Stimulated activated CD4-positive, alpha-beta T cell treated with anti-CD3 and anti-CD28 coated beads, Interleukin-2, amount 100 ng/mL, for 24 hours (primary cell): ENCODE results near the gene PCDHA12.
"Not testable (repeated sequence)": the region's sequence is repeated elsewhere in the genome, so short reads cannot be mapped to it uniquely, and the experiment has no call there.

Source experiments
- DNase-seq, 2 donors: peaks; one replicate each; pipeline ENCODE4 v3.0.0-alpha.2; 2020

PCDHA12 gene, protein sequence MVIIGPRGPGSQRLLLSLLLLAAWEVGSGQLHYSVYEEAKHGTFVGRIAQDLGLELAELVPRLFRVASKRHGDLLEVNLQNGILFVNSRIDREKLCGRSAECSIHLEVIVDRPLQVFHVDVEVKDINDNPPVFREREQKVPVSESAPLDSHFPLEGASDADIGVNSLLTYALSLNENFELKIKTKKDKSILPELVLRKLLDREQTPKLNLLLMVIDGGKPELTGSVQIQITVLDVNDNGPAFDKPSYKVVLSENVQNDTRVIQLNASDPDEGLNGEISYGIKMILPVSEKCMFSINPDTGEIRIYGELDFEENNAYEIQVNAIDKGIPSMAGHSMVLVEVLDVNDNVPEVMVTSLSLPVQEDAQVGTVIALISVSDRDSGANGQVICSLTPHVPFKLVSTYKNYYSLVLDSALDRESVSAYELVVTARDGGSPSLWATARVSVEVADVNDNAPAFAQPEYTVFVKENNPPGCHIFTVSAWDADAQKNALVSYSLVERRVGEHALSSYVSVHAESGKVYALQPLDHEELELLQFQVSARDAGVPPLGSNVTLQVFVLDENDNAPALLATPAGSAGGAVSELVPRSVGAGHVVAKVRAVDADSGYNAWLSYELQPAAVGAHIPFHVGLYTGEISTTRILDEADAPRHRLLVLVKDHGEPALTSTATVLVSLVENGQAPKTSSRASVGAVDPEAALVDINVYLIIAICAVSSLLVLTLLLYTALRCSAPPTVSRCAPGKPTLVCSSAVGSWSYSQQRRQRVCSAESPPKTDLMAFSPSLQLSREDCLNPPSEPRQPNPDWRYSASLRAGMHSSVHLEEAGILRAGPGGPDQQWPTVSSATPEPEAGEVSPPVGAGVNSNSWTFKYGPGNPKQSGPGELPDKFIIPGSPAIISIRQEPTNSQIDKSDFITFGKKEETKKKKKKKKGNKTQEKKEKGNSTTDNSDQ

DNA sequence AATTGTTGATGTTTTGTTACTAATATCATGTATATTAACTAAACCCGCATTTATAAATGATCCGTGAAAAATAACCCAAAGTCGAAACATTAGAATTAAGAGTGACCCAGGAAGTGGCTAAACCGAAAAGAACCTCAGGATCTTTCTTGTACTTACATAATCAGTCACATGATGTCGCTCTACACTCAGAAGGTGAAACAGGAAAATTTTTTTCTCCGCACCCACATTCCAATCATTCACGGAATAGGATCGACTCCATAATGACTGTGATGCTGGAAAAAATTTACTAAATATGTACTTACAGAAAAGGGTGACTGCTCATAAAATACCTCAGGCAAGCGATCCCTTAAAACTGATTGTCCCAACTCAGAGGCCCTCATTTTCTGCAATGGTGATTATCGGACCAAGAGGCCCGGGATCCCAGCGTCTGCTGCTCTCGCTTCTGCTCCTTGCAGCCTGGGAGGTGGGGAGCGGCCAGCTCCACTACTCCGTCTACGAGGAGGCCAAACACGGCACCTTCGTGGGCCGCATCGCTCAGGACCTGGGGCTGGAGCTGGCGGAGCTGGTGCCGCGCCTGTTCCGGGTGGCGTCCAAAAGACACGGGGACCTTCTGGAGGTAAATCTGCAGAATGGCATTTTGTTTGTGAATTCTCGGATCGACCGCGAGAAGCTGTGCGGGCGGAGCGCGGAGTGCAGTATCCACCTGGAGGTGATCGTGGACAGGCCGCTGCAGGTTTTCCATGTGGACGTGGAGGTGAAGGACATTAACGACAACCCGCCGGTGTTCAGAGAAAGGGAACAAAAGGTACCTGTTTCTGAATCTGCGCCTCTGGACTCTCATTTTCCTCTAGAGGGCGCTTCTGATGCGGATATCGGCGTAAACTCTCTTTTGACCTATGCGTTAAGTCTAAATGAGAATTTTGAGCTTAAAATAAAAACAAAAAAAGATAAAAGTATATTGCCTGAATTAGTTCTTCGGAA lies at the start of gene PCDHA12:
PCDHA12 (plus strand) TSS at position 224 of the 981 bp plus-strand sequence; CDS start at position 389, 165 bp downstream.
- no peak for DNase-seq

DNA sequence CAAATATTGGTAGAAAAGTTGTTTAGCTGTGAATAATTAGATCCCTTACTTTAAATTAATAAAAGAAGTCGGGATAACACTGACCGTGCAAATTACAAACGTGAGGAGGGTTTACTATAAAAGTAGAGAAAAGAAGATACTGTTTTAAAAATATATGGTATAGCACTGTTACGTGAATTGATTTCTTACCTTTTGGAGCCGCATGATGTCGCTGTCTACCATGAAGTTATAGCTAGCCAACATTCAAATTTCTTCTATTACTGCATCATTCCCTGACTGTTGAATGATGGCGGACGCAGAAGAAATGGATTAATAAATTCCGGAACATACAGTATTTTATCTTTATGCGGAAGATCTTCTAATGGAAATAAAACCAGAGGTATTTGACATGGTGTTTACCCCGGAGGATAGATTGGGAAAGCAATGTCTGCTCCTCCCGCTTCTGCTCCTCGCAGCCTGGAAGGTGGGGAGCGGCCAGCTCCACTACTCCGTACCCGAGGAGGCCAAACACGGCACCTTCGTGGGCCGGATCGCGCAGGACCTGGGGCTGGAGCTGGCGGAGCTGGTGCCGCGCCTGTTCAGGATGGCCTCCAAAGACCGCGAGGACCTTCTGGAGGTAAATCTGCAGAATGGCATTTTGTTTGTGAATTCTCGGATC lies 47.3 kb upstream of the PCDHA12 start, which contains the start of gene PCDHA6:
PCDHA6 (plus strand) TSS at position 257 of the 658 bp plus-strand sequence; CDS start at position 389, 132 bp downstream.
- DNase-seq = no peak

DNA sequence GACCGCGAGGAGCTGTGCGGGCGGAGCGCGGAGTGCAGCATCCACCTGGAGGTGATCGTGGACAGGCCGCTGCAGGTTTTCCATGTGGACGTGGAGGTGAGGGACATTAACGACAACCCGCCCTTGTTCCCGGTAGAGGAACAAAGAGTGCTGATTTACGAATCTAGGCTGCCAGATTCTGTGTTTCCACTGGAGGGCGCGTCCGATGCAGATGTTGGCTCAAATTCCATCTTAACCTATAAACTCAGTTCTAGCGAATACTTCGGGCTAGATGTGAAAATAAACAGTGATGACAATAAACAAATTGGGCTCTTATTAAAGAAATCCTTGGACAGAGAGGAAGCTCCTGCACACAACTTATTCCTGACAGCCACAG lies 46.8 kb upstream of the PCDHA12 start:
- DNase-seq = no peak

DNA sequence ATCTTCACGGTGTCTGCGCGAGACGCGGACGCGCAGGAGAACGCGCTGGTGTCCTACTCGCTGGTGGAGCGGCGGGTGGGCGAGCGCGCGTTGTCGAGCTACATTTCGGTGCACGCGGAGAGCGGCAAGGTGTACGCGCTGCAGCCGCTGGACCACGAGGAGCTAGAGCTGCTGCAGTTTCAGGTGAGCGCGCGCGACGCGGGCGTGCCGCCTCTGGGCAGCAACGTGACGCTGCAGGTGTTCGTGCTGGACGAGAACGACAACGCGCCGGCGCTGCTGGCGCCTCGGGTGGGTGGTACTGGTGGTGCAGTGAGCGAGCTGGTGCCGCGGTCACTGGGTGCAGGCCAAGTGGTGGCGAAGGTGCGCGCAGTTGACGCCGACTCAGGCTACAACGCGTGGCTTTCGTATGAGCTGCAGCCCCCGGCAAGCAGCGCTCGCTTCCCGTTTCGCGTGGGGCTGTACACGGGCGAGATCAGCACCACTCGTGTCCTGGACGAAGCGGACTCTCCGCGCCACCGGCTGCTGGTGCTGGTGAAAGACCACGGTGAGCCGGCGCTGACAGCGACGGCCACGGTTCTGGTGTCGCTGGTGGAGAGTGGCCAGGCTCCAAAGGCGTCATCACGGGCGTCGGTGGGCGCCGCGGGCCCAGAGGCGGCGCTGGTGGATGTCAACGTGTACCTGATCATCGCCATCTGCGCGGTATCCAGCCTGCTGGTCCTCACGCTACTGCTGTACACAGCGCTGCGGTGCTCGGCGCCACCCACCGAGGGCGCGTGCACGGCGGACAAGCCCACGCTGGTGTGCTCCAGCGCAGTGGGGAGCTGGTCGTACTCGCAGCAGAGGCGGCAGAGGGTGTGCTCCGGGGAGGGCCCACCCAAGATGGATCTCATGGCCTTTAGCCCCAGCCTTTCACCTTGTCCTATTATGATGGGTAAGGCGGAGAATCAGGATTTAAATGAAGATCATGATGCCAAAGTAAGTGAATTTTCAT lies 45.3 kb upstream of the PCDHA12 start:
- DNase-seq = not testable (repeated sequence)

DNA sequence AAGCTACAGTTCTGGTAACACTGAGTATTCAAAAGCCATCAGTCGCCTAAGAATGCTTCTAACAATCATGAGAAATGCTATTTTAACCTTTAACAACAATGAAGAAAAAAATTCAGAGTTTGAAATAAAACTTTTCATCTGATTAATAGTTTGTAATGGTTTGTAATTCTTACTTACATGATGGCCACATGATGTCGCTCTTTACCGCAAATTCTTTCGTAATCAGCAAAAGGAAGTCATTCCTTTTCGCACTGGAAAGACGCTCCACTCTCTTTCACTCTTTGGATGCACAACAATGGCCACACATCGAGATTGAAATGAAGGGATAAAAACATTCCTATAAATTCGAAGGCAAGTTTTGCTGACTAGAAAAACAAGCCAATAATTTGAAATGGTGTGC lies 41.1 kb upstream of the PCDHA12 start, which contains the start of gene PCDHA7:
PCDHA7 (plus strand) TSS at position 277 of the 400 bp plus-strand sequence; CDS start at position 392, 115 bp downstream.
- DNase-seq = no peak

DNA sequence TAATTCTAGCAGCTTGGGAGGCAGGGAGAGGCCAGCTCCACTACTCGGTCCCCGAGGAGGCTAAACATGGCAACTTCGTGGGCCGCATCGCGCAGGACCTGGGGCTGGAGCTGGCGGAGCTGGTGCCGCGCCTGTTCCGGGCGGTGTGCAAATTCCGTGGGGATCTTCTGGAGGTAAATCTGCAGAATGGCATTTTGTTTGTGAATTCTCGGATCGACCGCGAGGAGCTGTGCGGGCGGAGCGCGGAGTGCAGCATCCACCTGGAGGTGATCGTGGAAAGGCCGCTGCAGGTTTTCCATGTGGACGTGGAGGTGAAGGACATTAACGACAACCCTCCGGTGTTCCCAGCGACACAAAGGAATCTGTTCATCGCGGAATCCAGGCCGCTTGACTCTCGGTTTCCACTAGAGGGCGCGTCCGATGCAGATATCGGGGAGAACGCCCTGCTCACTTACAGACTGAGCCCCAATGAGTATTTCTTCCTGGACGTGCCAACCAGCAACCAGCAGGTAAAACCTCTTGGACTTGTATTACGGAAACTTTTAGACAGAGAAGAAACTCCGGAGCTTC lies 40.6 kb upstream of the PCDHA12 start:
- DNase-seq = not testable (repeated sequence)

DNA sequence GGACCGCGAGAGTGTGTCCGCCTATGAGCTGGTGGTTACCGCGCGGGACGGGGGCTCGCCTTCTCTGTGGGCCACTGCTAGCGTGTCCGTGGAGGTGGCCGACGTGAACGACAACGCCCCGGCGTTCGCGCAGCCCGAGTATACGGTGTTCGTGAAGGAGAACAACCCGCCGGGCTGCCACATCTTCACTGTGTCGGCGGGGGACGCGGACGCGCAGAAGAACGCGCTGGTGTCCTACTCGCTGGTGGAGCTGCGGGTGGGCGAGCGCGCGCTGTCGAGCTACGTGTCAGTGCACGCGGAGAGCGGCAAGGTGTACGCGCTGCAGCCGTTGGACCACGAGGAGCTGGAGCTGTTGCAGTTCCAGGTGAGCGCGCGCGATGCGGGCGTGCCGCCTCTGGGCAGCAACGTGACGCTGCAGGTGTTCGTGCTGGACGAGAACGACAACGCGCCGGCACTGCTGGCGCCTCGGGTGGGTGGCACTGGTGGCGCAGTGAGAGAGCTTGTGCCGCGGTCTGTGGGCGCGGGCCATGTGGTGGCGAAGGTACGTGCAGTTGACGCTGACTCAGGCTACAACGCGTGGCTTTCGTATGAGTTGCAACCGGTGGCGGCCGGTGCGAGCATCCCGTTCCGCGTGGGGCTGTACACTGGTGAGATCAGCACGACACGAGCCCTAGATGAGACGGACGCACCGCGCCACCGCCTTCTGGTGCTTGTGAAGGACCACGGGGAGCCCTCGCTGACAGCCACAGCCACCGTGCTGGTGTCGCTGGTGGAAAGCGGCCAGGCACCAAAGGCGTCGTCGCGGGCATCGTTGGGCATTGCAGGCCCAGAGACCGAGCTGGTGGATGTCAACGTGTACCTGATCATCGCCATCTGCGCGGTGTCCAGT lies 39.2 kb upstream of the PCDHA12 start:
- no peak for DNase-seq

DNA sequence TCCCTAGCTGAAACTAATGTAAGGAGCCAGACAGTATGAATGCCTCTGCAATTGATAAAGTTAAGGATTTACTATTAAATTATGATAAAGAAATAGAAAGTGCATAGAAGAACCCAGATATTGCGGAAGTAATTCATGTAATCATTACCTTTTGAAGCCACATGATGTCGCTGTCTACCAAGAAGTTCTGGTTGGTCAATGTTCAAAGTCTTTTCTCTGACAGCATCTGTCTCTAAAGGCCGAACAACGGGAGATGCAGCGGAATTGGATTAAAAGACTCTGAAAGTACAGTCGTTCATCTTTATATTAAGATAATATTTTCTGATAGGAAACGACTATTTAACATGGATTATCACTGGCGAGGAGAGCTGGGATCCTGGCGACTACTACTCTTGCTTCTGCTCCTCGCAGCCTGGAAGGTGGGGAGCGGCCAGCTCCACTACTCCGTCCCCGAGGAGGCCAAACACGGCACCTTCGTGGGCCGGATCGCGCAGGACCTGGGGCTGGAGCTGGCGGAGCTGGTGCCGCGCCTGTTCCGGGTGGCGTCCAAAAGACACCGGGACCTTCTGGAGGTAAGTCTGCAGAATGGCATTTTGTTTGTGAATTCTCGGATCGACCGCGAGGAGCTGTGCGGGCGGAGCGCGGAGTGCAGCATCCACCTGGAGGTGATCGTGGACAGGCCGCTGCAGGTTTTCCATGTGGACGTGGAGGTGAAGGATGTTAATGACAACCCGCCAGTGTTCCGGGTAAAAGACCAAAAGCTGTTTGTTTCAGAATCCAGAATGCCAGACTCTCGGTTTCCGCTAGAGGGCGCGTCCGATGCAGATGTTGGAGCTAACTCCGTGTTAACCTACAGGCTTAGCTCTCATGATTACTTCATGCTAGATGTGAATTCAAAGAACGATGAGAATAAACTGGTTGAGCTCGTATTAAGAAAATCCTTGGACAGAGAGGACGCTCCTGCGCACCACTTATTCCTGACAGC lies 33.8 kb upstream of the PCDHA12 start, which contains the start of gene PCDHA8:
PCDHA8 (plus strand) TSS at position 210 of the 985 bp plus-strand sequence; CDS start at position 345, 135 bp downstream.
- DNase-seq = peak in 1 of 2 donors; percentile 23

DNA sequence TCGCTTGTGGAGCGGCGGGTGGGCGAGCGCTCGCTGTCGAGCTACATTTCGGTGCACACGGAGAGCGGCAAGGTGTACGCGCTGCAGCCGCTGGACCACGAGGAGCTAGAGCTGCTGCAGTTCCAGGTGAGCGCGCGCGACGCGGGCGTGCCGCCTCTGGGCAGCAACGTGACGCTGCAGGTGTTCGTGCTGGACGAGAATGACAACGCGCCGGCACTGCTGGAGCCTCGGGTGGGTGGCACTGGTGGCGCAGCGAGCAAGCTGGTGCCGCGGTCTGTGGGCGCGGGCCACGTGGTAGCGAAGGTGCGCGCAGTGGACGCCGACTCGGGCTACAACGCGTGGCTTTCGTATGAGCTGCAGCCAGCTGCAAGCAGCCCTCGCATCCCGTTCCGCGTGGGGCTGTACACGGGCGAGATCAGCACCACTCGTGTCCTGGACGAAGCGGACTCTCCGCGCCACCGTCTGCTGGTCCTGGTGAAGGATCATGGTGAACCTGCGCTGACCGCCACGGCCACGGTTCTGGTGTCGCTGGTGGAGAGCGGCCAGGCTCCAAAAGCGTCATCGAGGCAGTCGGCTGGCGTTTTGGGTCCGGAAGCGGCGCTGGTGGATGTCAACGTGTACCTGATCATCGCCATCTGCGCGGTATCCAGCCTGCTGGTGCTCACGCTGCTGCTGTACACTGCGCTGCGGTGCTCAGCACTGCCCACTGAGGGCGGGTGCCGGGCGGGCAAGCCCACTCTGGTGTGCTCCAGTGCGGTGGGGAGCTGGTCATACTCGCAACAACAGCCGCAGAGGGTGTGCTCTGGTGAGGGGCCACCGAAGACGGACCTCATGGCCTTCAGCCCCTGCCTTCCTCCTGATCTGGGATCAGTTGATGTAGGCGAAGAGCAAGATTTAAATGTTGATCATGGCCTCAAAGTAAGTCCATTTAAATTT lies 32.0 kb upstream of the PCDHA12 start:
- no peak for DNase-seq

DNA sequence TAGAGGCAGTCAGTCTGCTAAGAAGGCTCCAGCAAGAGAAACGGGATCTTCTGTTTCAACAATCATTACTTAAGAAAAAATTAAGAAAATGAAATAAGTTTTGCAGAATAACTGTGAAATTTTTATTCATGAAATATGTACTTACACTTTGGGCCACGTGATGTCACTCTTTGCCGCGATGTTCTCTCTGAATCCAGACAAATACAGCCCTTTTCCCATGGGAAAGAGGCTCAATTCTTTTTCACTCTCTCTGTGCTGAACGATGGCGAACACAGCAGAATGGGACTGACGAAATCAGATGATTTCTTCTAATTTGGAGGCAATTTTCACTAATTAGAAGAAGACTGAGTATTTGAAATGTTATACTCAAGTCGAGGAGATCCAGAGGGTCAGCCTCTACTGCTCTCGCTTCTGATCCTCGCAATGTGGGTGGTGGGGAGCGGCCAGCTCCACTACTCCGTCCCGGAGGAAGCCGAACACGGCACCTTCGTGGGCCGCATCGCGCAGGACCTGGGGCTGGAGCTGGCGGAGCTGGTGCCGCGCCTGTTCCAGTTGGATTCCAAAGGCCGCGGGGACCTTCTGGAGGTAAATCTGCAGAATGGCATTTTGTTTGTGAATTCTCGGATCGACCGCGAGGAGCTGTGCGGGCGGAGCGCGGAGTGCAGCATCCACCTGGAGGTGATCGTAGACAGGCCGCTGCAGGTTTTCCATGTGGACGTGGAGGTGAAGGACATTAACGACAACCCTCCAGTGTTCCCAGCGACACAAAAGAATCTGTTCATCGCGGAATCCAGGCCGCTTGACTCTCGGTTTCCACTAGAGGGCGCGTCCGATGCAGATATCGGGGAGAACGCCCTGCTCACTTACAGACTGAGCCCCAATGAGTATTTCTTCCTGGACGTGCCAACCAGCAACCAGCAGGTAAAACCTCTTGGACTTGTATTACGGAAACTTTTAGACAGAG lies 26.7 kb upstream of the PCDHA12 start, which contains the start of gene PCDHA9:
PCDHA9 (plus strand) TSS at position 244 of the 964 bp plus-strand sequence; CDS start at position 358, 114 bp downstream.
- DNase-seq = not testable (repeated sequence)

DNA sequence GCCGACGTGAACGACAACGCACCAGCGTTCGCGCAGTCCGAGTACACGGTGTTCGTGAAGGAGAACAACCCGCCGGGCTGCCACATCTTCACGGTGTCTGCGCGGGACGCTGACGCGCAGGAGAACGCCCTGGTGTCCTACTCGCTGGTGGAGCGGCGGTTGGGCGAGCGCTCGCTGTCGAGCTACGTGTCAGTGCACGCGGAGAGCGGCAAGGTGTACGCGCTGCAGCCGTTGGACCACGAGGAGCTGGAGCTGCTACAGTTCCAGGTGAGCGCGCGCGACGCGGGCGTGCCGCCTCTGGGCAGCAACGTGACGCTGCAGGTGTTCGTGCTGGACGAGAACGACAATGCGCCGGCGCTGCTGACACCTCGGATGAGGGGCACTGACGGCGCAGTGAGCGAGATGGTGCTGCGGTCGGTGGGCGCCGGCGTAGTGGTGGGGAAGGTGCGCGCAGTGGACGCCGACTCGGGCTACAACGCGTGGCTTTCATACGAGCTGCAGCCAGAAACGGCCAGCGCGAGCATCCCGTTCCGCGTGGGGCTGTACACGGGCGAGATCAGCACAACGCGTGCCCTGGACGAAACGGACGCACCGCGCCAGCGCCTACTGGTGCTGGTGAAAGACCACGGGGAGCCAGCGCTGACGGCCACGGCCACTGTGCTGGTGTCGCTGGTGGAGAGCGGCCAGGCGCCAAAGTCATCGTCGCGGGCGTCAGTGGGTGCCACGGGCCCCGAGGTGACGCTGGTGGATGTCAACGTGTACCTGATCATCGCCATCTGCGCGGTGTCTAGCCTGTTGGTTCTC lies 25.1 kb upstream of the PCDHA12 start:
- DNase-seq = not testable (repeated sequence)

DNA sequence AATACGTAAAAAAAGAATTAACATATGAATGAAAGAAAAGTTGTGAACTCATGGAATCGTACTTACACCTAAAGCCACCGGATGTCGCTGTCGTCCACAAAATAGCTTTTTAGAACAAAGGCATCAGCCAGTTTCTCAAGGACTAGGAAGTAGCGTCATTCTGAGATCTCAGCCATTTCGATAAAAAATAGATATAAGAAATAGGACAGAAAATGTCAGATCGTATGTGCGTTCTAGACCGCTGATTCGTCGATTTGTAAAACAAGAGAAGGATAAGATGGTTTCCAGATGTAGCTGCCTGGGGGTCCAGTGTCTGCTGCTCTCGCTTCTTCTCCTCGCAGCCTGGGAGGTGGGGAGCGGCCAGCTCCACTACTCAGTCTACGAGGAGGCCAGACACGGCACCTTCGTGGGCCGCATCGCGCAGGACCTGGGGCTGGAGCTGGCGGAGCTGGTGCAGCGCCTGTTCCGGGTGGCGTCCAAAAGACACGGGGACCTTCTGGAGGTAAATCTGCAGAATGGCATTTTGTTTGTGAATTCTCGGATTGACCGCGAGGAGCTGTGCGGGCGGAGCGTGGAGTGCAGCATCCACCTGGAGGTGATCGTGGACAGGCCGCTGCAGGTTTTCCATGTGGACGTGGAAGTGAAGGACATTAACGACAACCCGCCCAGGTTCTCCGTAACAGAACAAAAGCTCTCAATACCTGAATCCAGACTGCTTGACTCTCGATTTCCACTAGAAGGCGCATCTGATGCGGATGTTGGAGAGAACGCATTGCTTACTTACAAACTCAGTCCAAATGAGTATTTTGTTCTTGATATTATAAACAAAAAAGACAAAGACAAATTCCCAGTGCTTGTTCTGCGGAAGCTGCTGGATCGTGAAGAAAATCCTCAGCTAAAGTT lies 19.1 kb upstream of the PCDHA12 start, which contains the start of gene PCDHA10:
PCDHA10 (plus strand) TSS at position 126 of the 903 bp plus-strand sequence; CDS start at position 278, 152 bp downstream.
- no peak for DNase-seq
